OCI-LY3 (cell line): ENCODE data around the gene ARID2.

ENCODE experiments used
- H2AFZ ChIP-seq: fragments of 200-600, 300-600 bp; shearing (Covaris generic); 2 replicates; pipeline ENCODE4 v1.6.0; 2014; ENCODE audit warnings: antibody characterized with exemption, low read depth, low read length
- H3K27ac ChIP-seq: fragments of 200-600, 300-600 bp; sonication (generic); 2 replicates; pipeline ENCODE4 v1.5.1; 2014; ENCODE audit warnings: mild to moderate bottlenecking, low read length, moderate library complexity, mixed read lengths
- H3K27me3 ChIP-seq: fragments of 200-600, 300-600 bp; sonication (generic); 2 replicates; pipeline ENCODE4 v1.6.1; 2014; ENCODE audit warnings: low read depth, low read length, mixed read lengths
- H3K36me3 ChIP-seq: fragments of 200-600, 300-600 bp; sonication (generic); replicated peaks from 2 replicates; pipeline ENCODE3; 2014; ENCODE audit warnings: low read depth, low read length, mixed read lengths
- H3K4me1 ChIP-seq: fragments of 300-600, 200-600 bp; sonication (generic); 2 replicates; pipeline ENCODE4 v1.6.1; 2014; ENCODE audit warnings: low read length, mixed read lengths
- H3K4me2 ChIP-seq: fragments of 200-600, 300-600 bp; sonication (generic); 2 replicates; pipeline ENCODE4 v1.6.1; 2014; ENCODE audit warnings: low read length, mixed read lengths
- H3K4me3 ChIP-seq: fragments of 300-600, 200-600 bp; sonication (generic); 2 replicates; pipeline ENCODE4 v1.5.1; 2014; ENCODE audit warnings: antibody characterized with exemption, mild to moderate bottlenecking, low read length, moderate library complexity
- H3K79me2 ChIP-seq: fragments of 300-600, 200-600 bp; shearing (Covaris generic); 2 replicates; pipeline ENCODE4 v1.6.1; 2014; ENCODE audit warnings: mild to moderate bottlenecking, low read length, mixed read lengths
- H3K9ac ChIP-seq: fragments of 300-600, 200-600 bp; shearing (Covaris generic); 2 replicates; pipeline ENCODE4 v1.6.0; 2014; ENCODE audit warnings: mild to moderate bottlenecking, low read length, moderate library complexity
- H3K9me3 ChIP-seq: fragments of 200-600, 300-600 bp; shearing (Covaris generic); 2 replicates; pipeline ENCODE4 v1.6.1; 2014; ENCODE audit warnings: low read length, mixed read lengths; ENCODE audit not compliant: insufficient read depth
- H4K20me1 ChIP-seq: fragments of 200-600, 300-600 bp; sonication (generic); 2 replicates; pipeline ENCODE4 v1.6.1; 2016; ENCODE audit warnings: low read length, mixed read lengths; ENCODE audit not compliant: insufficient read depth
- CTCF ChIP-seq: fragments of 200-600, 300-600 bp; sonication (generic); IDR thresholded peaks from 2 replicates; pipeline ENCODE4 v1.5.1; 2014; ENCODE audit warnings: antibody characterized with exemption, low read length, low read depth
- EZH2phosphoT487 ChIP-seq: fragments of 200-600 bp; shearing (Covaris generic); IDR thresholded peaks from 2 replicates; pipeline ENCODE4 v1.6.1; 2018; ENCODE audit warnings: antibody characterized with exemption, mixed run types, low read depth

ARID2 gene

DNA sequence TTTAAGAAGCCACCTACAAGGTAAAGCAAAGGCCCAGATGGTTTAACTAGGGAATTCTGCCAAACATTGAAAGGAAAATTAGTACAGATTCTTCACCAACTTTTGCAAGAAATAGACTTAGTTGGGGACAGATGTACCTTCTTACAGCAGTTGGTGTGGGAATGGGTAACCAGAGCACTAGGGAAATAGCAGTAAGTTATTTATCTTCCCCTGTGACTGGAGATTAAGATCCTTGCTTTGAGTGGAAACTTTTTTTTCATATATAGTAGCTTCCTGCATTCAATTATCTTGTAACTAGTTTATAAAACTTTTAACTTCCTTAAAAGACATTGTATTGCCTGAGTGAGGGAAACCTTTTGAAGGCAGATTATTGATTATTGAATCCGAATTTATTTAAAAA is 44.2 kb downstream of the ARID2 start:
- Histone ChIP-seq H2AFZ (no peak overlapping the region), H3K27me3 (no peaks in the 10 kb centered on the region), H3K9ac (no peak overlapping the region), H3K4me1 (peaks cover 11% of the 10 kb centered on the region), H3K27ac (no peak overlapping the region), H3K9me3 (no peaks in the 10 kb centered on the region), H3K4me2 (no peak overlapping the region), H3K4me3 (no peak overlapping the region), H3K36me3 (peaks cover 8% of the 10 kb centered on the region), H4K20me1 (peaks cover 23% of the 10 kb centered on the region), H3K79me2 (peaks cover 39% of the 10 kb centered on the region)
- TF ChIP-seq CTCF (no peak), EZH2phosphoT487 (no peak)

- TF ChIP-seq CTCF (no peak), EZH2phosphoT487 (no peak)
- Histone ChIP-seq H3K4me3 (no peak overlapping the region), H3K4me2 (no peak overlapping the region), H3K27ac (no peak overlapping the region), H3K36me3 (peaks cover under 1% of the 10 kb centered on the region), H3K27me3 (no peaks in the 10 kb centered on the region), H4K20me1 (peaks cover 23% of the 10 kb centered on the region), H3K4me1 (peaks cover 11% of the 10 kb centered on the region), H2AFZ (no peak overlapping the region), H3K9me3 (no peaks in the 10 kb centered on the region), H3K9ac (no peak overlapping the region), H3K79me2 (peaks cover 34% of the 10 kb centered on the region)
Observed at GRCh38 chr12:45774508-45775162, 45.1 kb downstream of the ARID2 start.

DNA sequence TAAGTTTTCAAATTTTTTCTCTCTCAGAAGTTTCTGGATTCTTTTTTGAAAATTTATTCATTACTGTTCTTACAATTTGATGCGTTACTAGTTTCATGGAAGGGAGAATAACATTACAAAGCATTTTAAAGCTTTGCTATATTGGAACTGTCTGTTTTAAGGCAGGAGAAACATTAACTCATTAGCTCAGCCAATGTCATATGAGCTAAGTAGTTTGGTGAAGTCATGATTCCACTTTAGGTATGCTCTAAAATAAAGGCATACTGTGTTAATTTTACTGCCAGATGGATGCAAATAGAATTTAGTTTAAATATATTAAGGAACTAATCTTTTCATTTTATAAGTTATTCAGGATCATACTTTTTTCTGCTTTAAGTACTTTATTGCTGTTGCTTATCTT is 46.0 kb downstream of the ARID2 start:
- H3K36me3 ChIP-seq, result no peaks in the 10 kb centered on the region
- H3K27ac ChIP-seq, result no peak overlapping the region
- TF ChIP-seq EZH2phosphoT487 (no peak), CTCF (no peak)
- H3K27me3 ChIP-seq, result no peaks in the 10 kb centered on the region
- H3K9ac ChIP-seq, result no peak overlapping the region
- peaks cover 29% of the 10 kb centered on the region for H3K79me2 ChIP-seq
- H3K4me2 ChIP-seq, result no peak overlapping the region
- H2AFZ ChIP-seq, result no peak overlapping the region
- H3K4me3 ChIP-seq, result no peak overlapping the region
- H3K9me3 ChIP-seq, result no peaks in the 10 kb centered on the region
- peaks cover 23% of the 10 kb centered on the region for H4K20me1 ChIP-seq
- peaks cover 11% of the 10 kb centered on the region for H3K4me1 ChIP-seq

GRCh38 chr12:45775964-45776363 is 46.5 kb downstream of the ARID2 start:
- no peak overlapping the region for H3K9ac ChIP-seq
- TF ChIP-seq CTCF (no peak), EZH2phosphoT487 (no peak)
- no peak overlapping the region for H3K27ac ChIP-seq
- H3K36me3 ChIP-seq, result no peaks in the 10 kb centered on the region
- H3K4me2 ChIP-seq, result peak overlapping the region; percentile 14; the same call in 1 of the 2 replicates
- no peaks in the 10 kb centered on the region for H3K9me3 ChIP-seq
- H2AFZ ChIP-seq, result no peak overlapping the region
- H3K27me3 ChIP-seq, result no peaks in the 10 kb centered on the region
- peaks cover 28% of the 10 kb centered on the region for H3K79me2 ChIP-seq
- peaks cover 23% of the 10 kb centered on the region for H4K20me1 ChIP-seq
- no peak overlapping the region for H3K4me3 ChIP-seq
- H3K4me1 ChIP-seq, result peaks cover 11% of the 10 kb centered on the region
